ACC112 (cell line): ENCODE results near the gene SORCS2.

Source experiments
- H2AFZ ChIP-seq: fragments of 200-600 bp; sonication (generic); one replicate; pipeline ENCODE4 v1.6.0; 2017; ENCODE audit warnings: antibody characterized with exemption, low read length; ENCODE audit not compliant: unreplicated experiment
- H3K27ac ChIP-seq: fragments of 200-600 bp; sonication (generic); 2 replicates; pipeline ENCODE4 v1.5.1; 2014; ENCODE audit warnings: low read depth, mild to moderate bottlenecking, antibody characterized with exemption, low read length, moderate library complexity
- H3K27me3 ChIP-seq: fragments of 200-600 bp; sonication (generic); 2 replicates; pipeline ENCODE4 v1.6.1; 2014; ENCODE audit warnings: mild to moderate bottlenecking, antibody characterized with exemption, low read length, moderate library complexity, mixed read lengths; ENCODE audit not compliant: insufficient read depth
- H3K36me3 ChIP-seq: fragments of 200-600 bp; sonication (generic); 2 replicates; pipeline ENCODE4 v1.6.1; 2016; ENCODE audit warnings: mild to moderate bottlenecking, antibody characterized with exemption, low read length, moderate library complexity, mixed read lengths; ENCODE audit not compliant: insufficient read depth
- H3K4me1 ChIP-seq: fragments of 200-600 bp; sonication (generic); one replicate; pipeline ENCODE4 v1.6.1; 2016; ENCODE audit warnings: low read length, mixed read lengths; ENCODE audit not compliant: insufficient read depth, unreplicated experiment, control insufficient read depth
- H3K4me3 ChIP-seq: fragments of 200-600 bp; sonication (generic); 2 replicates; pipeline ENCODE4 v1.5.1; 2014; ENCODE audit warnings: mild to moderate bottlenecking, low read depth, low read length
- H3K79me2 ChIP-seq: fragments of 200-600 bp; sonication (generic); one replicate; pipeline ENCODE4 v1.6.0; 2016; ENCODE audit warnings: low read length; ENCODE audit not compliant: control insufficient read depth, unreplicated experiment, insufficient read depth

SORCS2 gene

DNA sequence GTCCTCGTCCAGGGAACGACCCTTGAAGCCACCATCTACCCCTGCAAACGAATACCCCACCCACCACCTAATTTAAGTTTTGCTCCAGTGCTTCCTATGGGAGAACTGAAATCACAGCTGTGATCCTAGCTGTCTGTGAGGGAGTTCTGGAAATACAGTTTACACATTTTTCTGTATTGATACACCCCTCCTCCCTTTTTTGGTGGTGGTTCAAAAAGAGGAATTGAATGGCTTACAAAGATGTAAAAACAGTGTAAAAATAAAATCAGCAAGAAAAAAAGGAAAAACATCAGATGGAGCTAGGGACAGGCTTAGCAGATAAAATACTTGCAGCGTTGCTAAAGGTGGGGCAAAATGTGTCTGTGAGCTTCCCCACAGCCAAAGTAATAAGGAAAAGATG, 86.6 kb downstream of the SORCS2 start:
- Histone ChIP-seq H3K4me3 (no peak overlapping the region), H3K27ac (no peak overlapping the region), H3K36me3 (no peaks in the 10 kb centered on the region), H2AFZ (no peak overlapping the region), H3K79me2 (no peaks in the 10 kb centered on the region), H3K27me3 (no peaks in the 10 kb centered on the region), H3K4me1 (no peaks in the 10 kb centered on the region)

DNA sequence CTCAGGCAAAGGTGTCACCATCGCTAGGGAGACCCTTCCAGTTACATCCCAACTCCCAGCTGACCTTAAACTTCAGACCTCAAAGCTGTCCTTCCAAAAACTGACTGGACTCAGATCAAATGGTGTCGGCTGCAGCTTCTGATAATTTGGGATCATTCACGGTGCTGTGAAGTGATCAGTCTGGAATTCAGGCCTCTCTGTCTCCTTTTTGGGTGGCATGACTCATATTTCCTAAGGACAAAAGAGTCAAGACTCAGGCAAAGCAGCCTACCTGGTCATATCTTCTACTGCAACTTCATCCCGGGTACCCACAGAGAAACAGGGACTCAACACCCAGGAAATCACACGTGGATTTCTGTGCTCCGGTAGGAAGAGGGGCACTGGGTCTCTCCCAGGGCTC, 87.6 kb downstream of the SORCS2 start:
- H3K4me1 ChIP-seq, result no peaks in the 10 kb centered on the region
- H3K27ac ChIP-seq, result no peak overlapping the region
- H3K36me3 ChIP-seq, result no peaks in the 10 kb centered on the region
- H3K27me3 ChIP-seq, result no peaks in the 10 kb centered on the region
- H3K79me2 ChIP-seq, result no peaks in the 10 kb centered on the region
- no peak overlapping the region for H3K4me3 ChIP-seq
- H2AFZ ChIP-seq, result no peak overlapping the region

DNA sequence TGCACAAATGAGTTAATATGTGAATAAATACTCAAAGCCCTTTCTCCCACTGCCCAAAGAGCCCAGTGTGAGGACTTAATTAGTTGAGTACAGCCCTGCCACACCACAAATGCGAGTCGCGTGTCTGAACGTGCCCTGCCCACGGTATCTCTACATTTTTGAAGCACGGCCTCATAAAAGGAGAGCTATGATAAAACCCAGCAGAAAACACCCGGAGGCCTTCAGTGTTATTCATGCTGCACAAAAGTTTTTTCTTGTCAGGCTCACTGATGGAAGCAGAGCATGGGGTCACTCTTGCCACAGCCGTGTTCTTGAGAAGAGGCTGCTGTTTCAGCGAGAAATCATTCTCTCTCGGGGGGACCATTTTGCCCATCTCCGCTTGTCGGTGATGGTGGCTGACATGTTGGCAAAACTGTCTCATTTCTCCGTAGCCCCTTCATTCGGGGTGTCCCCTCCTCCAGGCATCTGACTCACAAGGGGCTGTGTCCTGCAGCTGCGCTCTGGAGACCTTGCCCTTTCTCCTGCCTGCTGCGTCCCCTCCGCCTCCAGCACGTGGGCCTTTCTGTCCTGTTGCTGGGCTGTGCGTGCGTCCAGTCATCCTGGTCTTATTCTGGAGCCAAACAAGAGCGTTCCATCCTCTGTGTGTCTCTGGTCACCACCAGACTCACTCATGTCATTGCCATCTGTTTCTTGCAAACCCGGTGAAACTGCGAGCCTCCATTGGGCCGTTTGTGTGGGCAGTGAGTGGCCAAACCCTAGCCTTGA, 88.8 kb downstream of the SORCS2 start:
- Histone ChIP-seq H3K36me3 (no peaks in the 10 kb centered on the region), H3K4me1 (no peaks in the 10 kb centered on the region), H2AFZ (no peak overlapping the region), H3K4me3 (no peak overlapping the region), H3K27ac (no peak overlapping the region), H3K27me3 (no peaks in the 10 kb centered on the region), H3K79me2 (no peaks in the 10 kb centered on the region)

DNA sequence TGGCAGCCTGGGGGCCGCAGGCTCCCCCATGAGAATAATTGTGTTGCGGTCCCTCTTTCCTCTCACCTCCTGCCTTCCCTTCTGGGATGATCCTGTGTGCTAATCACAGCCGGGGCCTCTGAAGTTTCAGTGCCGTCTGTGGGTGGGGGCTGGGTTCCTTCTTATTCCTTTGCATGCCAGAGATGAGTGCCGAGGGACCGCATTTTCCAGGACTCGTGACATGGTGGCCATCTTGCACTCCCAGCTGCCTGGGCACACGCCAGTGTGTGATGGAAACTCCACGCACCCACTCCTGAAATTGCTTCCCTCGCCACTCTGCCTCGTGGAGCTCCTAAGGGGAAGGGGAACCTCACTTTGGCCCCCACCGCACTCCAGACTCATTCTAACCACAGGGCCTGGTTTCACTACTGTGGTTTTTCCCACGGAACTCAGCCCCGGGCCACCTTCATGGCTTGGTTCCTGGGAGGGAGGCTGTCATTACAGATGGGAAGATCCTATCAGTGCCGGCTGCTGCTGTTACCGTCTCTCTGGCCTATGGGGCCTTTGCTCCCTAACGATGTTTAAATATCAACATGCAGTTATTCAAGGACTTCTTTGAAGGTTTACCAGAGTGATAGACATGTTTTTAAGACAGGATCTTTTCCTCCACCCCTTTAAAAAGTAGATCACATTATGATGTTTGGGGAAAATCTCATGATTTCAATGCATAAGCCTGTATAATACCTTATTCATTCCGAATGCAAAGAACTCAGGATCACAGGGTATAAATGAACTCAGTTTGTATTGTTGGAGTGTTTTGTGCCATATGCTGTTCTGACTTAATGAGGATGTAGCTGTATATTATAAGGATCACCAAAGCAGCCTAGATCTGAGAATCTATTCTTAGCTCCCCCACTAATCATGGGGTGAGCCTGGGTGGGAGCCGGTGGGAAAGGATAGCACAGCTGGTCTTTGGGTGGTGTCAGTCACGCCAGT, 89.6 kb downstream of the SORCS2 start:
- H2AFZ ChIP-seq, result no peak overlapping the region
- no peak overlapping the region for H3K27ac ChIP-seq
- H3K36me3 ChIP-seq, result no peaks in the 10 kb centered on the region
- H3K79me2 ChIP-seq, result no peaks in the 10 kb centered on the region
- no peaks in the 10 kb centered on the region for H3K27me3 ChIP-seq
- no peaks in the 10 kb centered on the region for H3K4me1 ChIP-seq
- no peak overlapping the region for H3K4me3 ChIP-seq

DNA sequence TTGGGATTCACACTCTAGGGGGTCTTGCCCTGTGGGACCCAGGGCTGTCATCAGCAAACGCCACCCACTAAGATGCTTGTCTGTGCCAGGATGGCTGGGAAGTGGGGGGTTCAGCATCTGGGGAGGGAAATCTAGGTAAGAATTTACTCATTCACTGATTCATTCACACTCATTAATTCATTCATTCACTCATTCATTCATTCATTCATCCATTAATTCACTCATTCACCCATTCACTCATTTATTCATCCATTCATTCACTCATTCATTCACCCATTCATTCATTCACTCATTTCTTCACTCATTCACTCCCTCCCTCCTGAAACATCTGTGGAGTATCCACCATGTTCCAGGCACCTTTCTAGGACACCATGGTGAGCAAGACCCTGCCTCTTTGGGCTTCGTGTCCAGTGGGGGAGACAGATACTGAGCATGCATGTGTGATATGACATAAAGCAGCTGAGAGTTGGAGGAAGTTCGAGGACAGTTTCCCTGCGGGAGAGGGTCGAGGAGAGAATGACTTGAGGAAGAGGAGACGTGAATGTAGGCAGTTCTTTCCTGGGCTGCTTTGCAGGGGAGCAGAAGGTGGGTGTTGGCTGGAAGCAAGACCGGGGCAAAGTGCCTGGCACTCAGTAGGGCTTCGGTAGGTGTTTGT, 90.6 kb downstream of the SORCS2 start:
- no peak overlapping the region for H2AFZ ChIP-seq
- H3K79me2 ChIP-seq, result no peaks in the 10 kb centered on the region
- H3K4me3 ChIP-seq, result no peak overlapping the region
- H3K4me1 ChIP-seq, result no peaks in the 10 kb centered on the region
- H3K27me3 ChIP-seq, result no peaks in the 10 kb centered on the region
- H3K36me3 ChIP-seq, result no peaks in the 10 kb centered on the region
- H3K27ac ChIP-seq, result no peak overlapping the region

DNA sequence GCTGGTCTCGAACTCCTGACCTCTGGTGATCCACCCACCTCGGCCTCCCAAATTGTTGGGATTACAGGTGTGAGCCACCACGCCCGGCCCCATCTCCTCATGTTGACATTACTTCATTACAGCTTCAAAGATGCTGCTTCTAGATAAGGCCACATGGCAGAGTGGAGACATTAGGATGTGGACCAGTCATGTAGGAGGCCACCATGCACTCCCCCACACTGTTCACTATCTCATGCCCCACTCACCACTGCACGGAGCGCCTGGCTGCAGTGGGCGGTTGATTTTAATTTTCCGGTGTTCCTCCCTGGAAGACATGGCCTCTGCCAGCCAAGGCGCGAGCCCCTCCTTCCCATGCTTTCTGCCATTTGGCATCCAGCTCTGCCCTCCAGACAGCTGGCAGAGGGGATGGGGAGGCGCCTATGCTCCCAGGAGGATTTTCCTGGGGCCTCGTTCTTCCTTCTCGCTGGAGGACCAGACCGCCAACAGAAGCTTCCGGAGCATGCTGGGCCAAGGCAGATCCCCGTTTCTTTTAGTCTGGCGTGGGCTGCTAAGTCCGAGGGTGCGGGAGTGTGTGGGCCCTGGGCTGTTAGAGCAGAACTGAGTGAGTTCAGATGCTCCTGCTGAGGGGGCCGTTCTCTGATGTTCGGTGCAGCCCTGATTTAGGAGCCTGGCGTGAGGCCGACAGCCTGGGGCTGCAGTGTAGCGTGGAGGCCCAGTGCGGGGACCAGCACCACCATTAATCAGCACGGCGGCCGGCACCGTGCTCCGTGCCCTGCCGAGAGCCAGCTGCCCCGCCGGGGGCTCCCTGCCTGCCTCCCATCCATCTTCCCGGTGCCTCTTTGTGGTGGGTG, 93.1 kb downstream of the SORCS2 start:
- H2AFZ ChIP-seq, result no peak overlapping the region
- H3K27ac ChIP-seq, result no peak overlapping the region
- H3K27me3 ChIP-seq, result no peaks in the 10 kb centered on the region
- no peaks in the 10 kb centered on the region for H3K36me3 ChIP-seq
- no peaks in the 10 kb centered on the region for H3K79me2 ChIP-seq
- no peak overlapping the region for H3K4me3 ChIP-seq
- H3K4me1 ChIP-seq, result no peaks in the 10 kb centered on the region

DNA sequence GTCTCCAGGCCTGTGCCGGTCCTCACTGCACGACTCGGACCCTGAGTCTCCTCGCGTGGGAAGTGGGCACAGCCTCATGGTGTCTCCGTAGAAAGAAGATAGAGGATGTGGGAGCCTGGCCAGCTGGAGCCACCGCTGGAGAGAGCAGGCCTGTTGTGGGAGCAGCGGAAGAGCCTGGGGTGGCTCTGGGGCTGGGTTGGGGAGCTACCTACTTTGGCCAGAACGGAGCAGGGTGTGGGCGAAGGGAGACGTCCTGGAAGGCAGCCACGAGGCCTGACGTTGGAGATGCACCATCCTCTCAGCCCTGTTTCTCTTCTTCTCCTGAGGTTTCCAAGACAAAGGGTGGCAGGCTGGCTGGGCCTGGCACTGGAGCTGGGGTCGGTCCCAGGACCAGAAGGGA, 93.8 kb downstream of the SORCS2 start:
- H3K27me3 ChIP-seq, result no peaks in the 10 kb centered on the region

DNA sequence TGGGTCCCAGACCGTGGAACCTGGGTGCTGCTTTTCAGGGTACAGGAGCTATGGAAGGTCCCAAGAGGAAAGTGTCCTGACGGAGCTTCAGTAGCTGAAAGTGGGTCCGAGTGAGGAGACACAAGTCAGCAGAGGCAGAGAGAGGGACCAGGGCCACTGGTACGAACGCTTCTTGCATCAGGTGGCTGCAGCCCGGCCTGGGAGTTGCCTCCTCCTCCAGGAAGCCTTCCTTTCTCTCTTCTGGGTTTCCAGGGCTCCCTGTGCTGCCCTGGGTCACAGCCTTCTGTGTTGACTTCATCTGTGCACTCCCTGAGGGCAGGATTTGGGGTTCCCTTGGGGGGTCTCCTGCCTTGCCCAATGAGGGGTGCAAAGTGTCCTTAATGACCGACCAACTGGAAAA, 94.5 kb downstream of the SORCS2 start:
- Histone ChIP-seq H3K4me3 (no peak overlapping the region), H3K36me3 (no peaks in the 10 kb centered on the region), H3K27ac (no peak overlapping the region), H3K4me1 (no peaks in the 10 kb centered on the region), H3K27me3 (no peaks in the 10 kb centered on the region), H2AFZ (no peak overlapping the region), H3K79me2 (no peaks in the 10 kb centered on the region)

More for the DNA sequence above, 93.8 kb downstream of the SORCS2 start:
- H3K27ac ChIP-seq, result no peak overlapping the region
- H3K79me2 ChIP-seq, result no peaks in the 10 kb centered on the region
- H3K36me3 ChIP-seq, result no peaks in the 10 kb centered on the region
- H2AFZ ChIP-seq, result no peak overlapping the region
- H3K4me3 ChIP-seq, result no peak overlapping the region
- no peaks in the 10 kb centered on the region for H3K4me1 ChIP-seq

DNA sequence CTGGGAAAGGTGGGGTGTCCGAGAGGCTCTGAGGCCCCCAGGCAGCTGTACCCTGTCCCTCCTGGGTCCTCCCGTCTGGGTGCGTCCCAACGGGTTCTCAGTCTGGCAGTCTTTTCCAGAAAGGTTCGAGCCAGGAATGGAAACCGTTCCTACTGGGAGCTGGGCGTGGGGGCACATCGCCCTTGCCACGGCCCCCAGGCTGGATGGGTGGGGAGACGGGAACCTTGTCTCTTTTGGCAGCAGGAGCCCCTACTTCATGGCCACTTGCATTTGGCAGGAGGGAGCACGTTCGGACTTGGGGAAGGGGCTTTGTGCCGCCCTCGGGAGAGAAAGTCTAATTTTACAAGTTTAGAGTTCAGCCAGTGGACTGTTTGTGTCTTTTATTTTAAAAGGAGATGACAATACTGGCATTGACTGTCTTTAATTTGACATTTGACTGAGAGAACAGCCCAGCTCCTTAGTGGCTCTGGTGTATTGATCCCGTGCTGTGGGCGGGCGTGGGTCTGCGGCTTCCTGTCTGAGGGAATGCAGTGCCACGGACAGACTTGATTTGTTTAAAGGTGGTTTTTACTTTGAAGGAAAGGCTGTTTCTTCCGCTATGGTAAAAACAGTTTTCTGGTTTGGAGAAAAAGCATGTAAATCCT, 95.1 kb downstream of the SORCS2 start:
- Histone ChIP-seq H3K79me2 (no peaks in the 10 kb centered on the region), H2AFZ (no peak overlapping the region), H3K4me3 (no peak overlapping the region), H3K27me3 (no peaks in the 10 kb centered on the region), H3K27ac (no peak overlapping the region), H3K4me1 (no peaks in the 10 kb centered on the region), H3K36me3 (no peaks in the 10 kb centered on the region)

DNA sequence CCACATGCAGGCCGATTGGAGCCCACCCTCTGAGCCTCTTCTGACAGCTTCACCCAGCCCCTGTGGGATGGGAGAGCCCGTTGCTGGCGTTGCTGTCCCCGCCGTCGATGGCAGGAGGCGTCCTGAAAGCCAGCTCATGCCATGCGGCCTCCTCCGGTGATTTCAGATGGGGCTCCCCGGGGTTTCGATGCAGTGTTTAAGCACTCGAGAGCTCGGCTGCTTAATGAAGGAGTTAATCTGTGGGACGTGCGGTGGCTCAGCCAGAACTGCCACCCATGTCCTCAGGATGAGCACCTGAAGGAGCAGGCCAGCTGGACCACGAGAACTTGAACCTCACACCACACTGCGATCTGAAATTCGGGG, 95.6 kb downstream of the SORCS2 start:
- H3K27ac ChIP-seq, result no peak overlapping the region
- H3K4me3 ChIP-seq, result no peak overlapping the region
- no peaks in the 10 kb centered on the region for H3K36me3 ChIP-seq
- no peaks in the 10 kb centered on the region for H3K79me2 ChIP-seq
- H2AFZ ChIP-seq, result no peak overlapping the region
- H3K4me1 ChIP-seq, result no peaks in the 10 kb centered on the region
- H3K27me3 ChIP-seq, result no peaks in the 10 kb centered on the region
